SK-N-SH treated with all-trans-retinoic acid at 6 μM for 48 hours (cell line): ENCODE results near the gene SLX9.

ENCODE experiments used
- ATAC-seq: fragments of 200-7000 bp; cut with Tn5 transposase; 3 replicates; pipeline ENCODE4 v1.9.1; 2020; ENCODE audit warnings: mild to moderate bottlenecking, moderate library complexity
- ARNTL ChIP-seq: fragments of 450-650 bp; formaldehyde crosslinking; IDR thresholded peaks from 2 replicates; pipeline ENCODE4 v1.5.0; 2020; ENCODE audit warnings: low read depth, mild to moderate bottlenecking, moderate library complexity, borderline replicate concordance
- BACH2 ChIP-seq: fragments of 250-450 bp; sonication (Bioruptor Pico); IDR thresholded peaks from 2 replicates; pipeline ENCODE4 v1.9.0; 2021; ENCODE audit warnings: mild to moderate bottlenecking, borderline replicate concordance
- CREB5 ChIP-seq: fragments of 250-450 bp; sonication (Bioruptor Pico); IDR thresholded peaks from 2 replicates; pipeline ENCODE4 v1.5.1; 2020; ENCODE audit warnings: low read depth, mild to moderate bottlenecking, moderate library complexity
- ESRRG ChIP-seq: fragments of 250-450 bp; sonication (Bioruptor Pico); IDR thresholded peaks from 2 replicates; pipeline ENCODE4 v1.6.1; 2021; ENCODE audit warnings: mild to moderate bottlenecking
- ISL1 ChIP-seq: fragments of 250-450 bp; sonication (Bioruptor Pico); IDR thresholded peaks from 2 replicates; pipeline ENCODE4 v2.1.2; 2022; ENCODE audit warnings: mild to moderate bottlenecking, moderate library complexity
- OSR1 ChIP-seq: fragments of 250-450 bp; sonication (Bioruptor Pico); IDR thresholded peaks from 2 replicates; pipeline ENCODE4 v1.8.0; 2022; ENCODE audit warnings: moderate library complexity, mild to moderate bottlenecking, inconsistent platforms
- PPARA ChIP-seq: fragments of 250-450 bp; sonication (Bioruptor Pico); IDR thresholded peaks from 2 replicates; pipeline ENCODE4 v1.5.0; 2020; ENCODE audit warnings: mild to moderate bottlenecking, borderline replicate concordance
- RARB ChIP-seq: fragments of 250-450 bp; sonication (Bioruptor Pico); IDR thresholded peaks from 2 replicates; pipeline ENCODE4 v1.8.0; 2021; ENCODE audit warnings: mild to moderate bottlenecking, moderate library complexity
- SNAI2 ChIP-seq: fragments of 250-450 bp; sonication (Bioruptor Pico); IDR thresholded peaks from 2 replicates; pipeline ENCODE4 v1.5.0; 2020; ENCODE audit warnings: mild to moderate bottlenecking, moderate library complexity
- TOX ChIP-seq: fragments of 250-450 bp; sonication (Bioruptor Pico); IDR thresholded peaks from 2 replicates; pipeline ENCODE4 v1.8.0; 2021; ENCODE audit warnings: mild to moderate bottlenecking, moderate library complexity, borderline replicate concordance
- TSHZ2 ChIP-seq: fragments of 250-450 bp; sonication (Bioruptor Pico); IDR thresholded peaks from 2 replicates; pipeline ENCODE4 v1.5.0; 2020; ENCODE audit warnings: mild to moderate bottlenecking, moderate library complexity
- ZFP30 ChIP-seq: fragments of 450-650 bp; formaldehyde crosslinking; IDR thresholded peaks from 2 replicates; pipeline ENCODE4 v1.5.0; 2022; ENCODE audit warnings: mild to moderate bottlenecking, moderate library complexity
- ZNF565 ChIP-seq: fragments of 450-650 bp; formaldehyde crosslinking; conservative IDR thresholded peaks from 2 replicates; pipeline ENCODE4 v1.5.0; 2020; ENCODE audit warnings: low read depth, mild to moderate bottlenecking, moderate library complexity
- ZNF70 ChIP-seq: fragments of 450-650 bp; formaldehyde crosslinking; IDR thresholded peaks from 2 replicates; pipeline ENCODE4 v1.5.0; 2020; ENCODE audit warnings: mild to moderate bottlenecking, moderate library complexity
- ZNF8 ChIP-seq: fragments of 450-650 bp; formaldehyde crosslinking; IDR thresholded peaks from 2 replicates; pipeline ENCODE4 v1.5.0; 2020; ENCODE audit warnings: mild to moderate bottlenecking, moderate library complexity
- TF ChIP-seq, protein P1 (sequence below): fragments of 250-450 bp; sonication (Bioruptor Pico); IDR thresholded peaks from 2 replicates; pipeline ENCODE4 v1.8.0; 2020; ENCODE audit warnings: mild to moderate bottlenecking, moderate library complexity, borderline replicate concordance
- TF ChIP-seq, protein P2 (sequence below): fragments of 250-450 bp; sonication (Bioruptor Pico); IDR thresholded peaks from 2 replicates; pipeline ENCODE4 v1.5.1; 2021; ENCODE audit warnings: mild to moderate bottlenecking, moderate library complexity

SLX9 gene

DNA sequence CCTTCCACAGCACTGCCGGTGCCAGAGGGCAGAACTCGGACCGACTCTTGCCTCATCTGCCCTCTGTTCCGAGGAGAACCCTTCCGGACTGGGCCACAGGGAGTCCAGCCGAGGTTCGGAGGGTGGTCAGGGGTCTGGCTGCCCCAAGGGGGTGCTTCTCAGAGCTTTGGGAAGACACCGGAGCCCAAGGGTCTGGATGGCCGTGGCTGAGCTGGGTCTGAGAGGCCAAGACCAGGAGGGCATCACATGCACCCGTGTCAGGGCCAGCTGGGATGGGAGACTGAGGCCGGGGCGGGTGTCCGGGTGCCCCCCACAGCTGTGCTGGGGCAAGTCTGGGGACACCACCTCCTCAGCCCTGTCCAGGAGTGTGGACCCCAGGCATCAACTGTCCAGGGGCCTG, 51.1 kb downstream of the SLX9 start (continued):
- TF ChIP-seq, protein P1, sequence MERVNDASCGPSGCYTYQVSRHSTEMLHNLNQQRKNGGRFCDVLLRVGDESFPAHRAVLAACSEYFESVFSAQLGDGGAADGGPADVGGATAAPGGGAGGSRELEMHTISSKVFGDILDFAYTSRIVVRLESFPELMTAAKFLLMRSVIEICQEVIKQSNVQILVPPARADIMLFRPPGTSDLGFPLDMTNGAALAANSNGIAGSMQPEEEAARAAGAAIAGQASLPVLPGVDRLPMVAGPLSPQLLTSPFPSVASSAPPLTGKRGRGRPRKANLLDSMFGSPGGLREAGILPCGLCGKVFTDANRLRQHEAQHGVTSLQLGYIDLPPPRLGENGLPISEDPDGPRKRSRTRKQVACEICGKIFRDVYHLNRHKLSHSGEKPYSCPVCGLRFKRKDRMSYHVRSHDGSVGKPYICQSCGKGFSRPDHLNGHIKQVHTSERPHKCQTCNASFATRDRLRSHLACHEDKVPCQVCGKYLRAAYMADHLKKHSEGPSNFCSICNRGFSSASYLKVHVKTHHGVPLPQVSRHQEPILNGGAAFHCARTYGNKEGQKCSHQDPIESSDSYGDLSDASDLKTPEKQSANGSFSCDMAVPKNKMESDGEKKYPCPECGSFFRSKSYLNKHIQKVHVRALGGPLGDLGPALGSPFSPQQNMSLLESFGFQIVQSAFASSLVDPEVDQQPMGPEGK (CRISPR knock-in tag), result no peak
- TF ChIP-seq, all 23 proteins: peak for 0

- TF ChIP-seq ISL1 (CRISPR knock-in tag), result no peak
- no peak for TF ChIP-seq SNAI2 (CRISPR knock-in tag)
- no peak for TF ChIP-seq ZNF8 (CRISPR knock-in tag)
- TF ChIP-seq RARB, result no peak
- no peak for TF ChIP-seq OSR1 (CRISPR knock-in tag)
- TF ChIP-seq BACH2 (CRISPR knock-in tag), result no peak
- no peak for TF ChIP-seq ZNF70 (CRISPR knock-in tag)
- no peak for TF ChIP-seq ZNF565
- no peak for TF ChIP-seq PPARA (CRISPR knock-in tag)
- TF ChIP-seq CREB5 (CRISPR knock-in tag), result no peak
- TF ChIP-seq TSHZ2, result no peak
- ATAC-seq, result no peak
These were observed 52.0 kb downstream of the SLX9 start for GRCh38 chr21:44991538-44992483.

GRCh38 chr21:44992608-44993031, 52.8 kb downstream of the SLX9 start:
- ATAC-seq, result no peak
- no peak for TF ChIP-seq ESRRG (CRISPR knock-in tag)
- no peak for TF ChIP-seq SNAI2 (CRISPR knock-in tag)
- no peak for TF ChIP-seq ISL1 (CRISPR knock-in tag)
- no peak for TF ChIP-seq RARB
- no peak for TF ChIP-seq BACH2 (CRISPR knock-in tag)
- TF ChIP-seq, protein P1 (CRISPR knock-in tag), result no peak
- TF ChIP-seq, protein P2, sequence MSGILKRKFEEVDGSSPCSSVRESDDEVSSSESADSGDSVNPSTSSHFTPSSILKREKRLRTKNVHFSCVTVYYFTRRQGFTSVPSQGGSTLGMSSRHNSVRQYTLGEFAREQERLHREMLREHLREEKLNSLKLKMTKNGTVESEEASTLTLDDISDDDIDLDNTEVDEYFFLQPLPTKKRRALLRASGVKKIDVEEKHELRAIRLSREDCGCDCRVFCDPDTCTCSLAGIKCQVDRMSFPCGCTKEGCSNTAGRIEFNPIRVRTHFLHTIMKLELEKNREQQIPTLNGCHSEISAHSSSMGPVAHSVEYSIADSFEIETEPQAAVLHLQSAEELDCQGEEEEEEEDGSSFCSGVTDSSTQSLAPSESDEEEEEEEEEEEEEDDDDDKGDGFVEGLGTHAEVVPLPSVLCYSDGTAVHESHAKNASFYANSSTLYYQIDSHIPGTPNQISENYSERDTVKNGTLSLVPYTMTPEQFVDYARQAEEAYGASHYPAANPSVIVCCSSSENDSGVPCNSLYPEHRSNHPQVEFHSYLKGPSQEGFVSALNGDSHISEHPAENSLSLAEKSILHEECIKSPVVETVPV (CRISPR knock-in tag), result no peak
- no peak for TF ChIP-seq TOX (CRISPR knock-in tag)
- TF ChIP-seq ARNTL, result no peak
- TF ChIP-seq ZNF565, result no peak

GRCh38 chr21:44993321-44994046, 53.7 kb downstream of the SLX9 start:
- ATAC-seq, result no peak
- TF ChIP-seq ZFP30 (CRISPR knock-in tag), result no peak
- TF ChIP-seq, protein P1 (CRISPR knock-in tag), result no peak
- TF ChIP-seq, all 23 proteins: peak for 0
